GM23338 (cell line): Measurements from ENCODE around the gene GOLGA7B.

Source experiments
- CREB1 ChIP-seq: fragments of 250-450 bp; sonication (Bioruptor Pico); IDR thresholded peaks from 2 replicates; pipeline ENCODE4 v1.5.0; 2020; ENCODE audit warnings: low read depth, mild to moderate bottlenecking, moderate library complexity
- CTCF ChIP-seq, 2 experiments: fragments of 200-600 bp in 1 of 2; sonication (generic) in 1 of 2; conservative IDR thresholded peaks; 2 replicates each; pipeline versions ENCODE4 v1.5.1 to v1.6.1; 2016 to 2017; ENCODE audit warnings: antibody characterized with exemption in 2 of 2, low read depth in 2 of 2, mild to moderate bottlenecking in 2 of 2, moderate library complexity in 1 of 2
- ETS1 ChIP-seq: IDR thresholded peaks from 2 replicates; pipeline ENCODE4 v1.6.1; 2016; ENCODE audit warnings: antibody characterized with exemption
- EZH2 ChIP-seq: fragments of 200-600 bp; sonication (generic); IDR thresholded peaks from one replicate; pipeline ENCODE4 v1.8.0; 2017; ENCODE audit warnings: antibody characterized with exemption, mild to moderate bottlenecking, low read depth; ENCODE audit not compliant: unreplicated experiment
- EZH2phosphoT487 ChIP-seq: fragments of 200-600 bp; sonication (generic); IDR thresholded peaks from one replicate; pipeline ENCODE4 v1.8.1; 2018; ENCODE audit warnings: antibody characterized with exemption; ENCODE audit not compliant: unreplicated experiment
- NANOG ChIP-seq: IDR thresholded peaks from 2 replicates; pipeline ENCODE4 v1.6.1; 2016; ENCODE audit warnings: antibody characterized with exemption, borderline replicate concordance
- POLR2AphosphoS5 ChIP-seq: IDR thresholded peaks from 2 replicates; pipeline ENCODE4 v1.6.1; 2016; ENCODE audit warnings: antibody characterized with exemption, low read depth
- STAT1 ChIP-seq: IDR thresholded peaks from one replicate; pipeline ENCODE4 v1.6.1; 2016; ENCODE audit warnings: antibody characterized with exemption; ENCODE audit not compliant: unreplicated experiment
- ZNF114 ChIP-seq: fragments of 250-450 bp; sonication (Bioruptor Pico); IDR thresholded peaks from 2 replicates; pipeline ENCODE4 v1.5.0; 2020; ENCODE audit warnings: mild to moderate bottlenecking, moderate library complexity
- ZNF331 ChIP-seq: fragments of 250-450 bp; sonication (Bioruptor Pico); IDR thresholded peaks from 2 replicates; pipeline ENCODE4 v1.5.0; 2020; ENCODE audit warnings: low read depth, mild to moderate bottlenecking, moderate library complexity
- TF ChIP-seq, protein P1 (sequence below): IDR thresholded peaks from one replicate; pipeline ENCODE4 v1.6.1; 2018; ENCODE audit warnings: antibody characterized with exemption; ENCODE audit not compliant: unreplicated experiment

- TF ChIP-seq CTCF (conservative IDR thresholded peaks at IDR 0.05; ENCODE audit: low read depth in 2 of 2) (no peak), POLR2AphosphoS5 (no peak), EZH2 (no peak), EZH2phosphoT487 (no peak), CREB1 (CRISPR knock-in tag) (no peak), NANOG (no peak), STAT1 (no peak), ZNF331 (CRISPR knock-in tag) (no peak), ZNF114 (CRISPR knock-in tag) (no peak), ETS1 (no peak)
- TF ChIP-seq, protein P1, sequence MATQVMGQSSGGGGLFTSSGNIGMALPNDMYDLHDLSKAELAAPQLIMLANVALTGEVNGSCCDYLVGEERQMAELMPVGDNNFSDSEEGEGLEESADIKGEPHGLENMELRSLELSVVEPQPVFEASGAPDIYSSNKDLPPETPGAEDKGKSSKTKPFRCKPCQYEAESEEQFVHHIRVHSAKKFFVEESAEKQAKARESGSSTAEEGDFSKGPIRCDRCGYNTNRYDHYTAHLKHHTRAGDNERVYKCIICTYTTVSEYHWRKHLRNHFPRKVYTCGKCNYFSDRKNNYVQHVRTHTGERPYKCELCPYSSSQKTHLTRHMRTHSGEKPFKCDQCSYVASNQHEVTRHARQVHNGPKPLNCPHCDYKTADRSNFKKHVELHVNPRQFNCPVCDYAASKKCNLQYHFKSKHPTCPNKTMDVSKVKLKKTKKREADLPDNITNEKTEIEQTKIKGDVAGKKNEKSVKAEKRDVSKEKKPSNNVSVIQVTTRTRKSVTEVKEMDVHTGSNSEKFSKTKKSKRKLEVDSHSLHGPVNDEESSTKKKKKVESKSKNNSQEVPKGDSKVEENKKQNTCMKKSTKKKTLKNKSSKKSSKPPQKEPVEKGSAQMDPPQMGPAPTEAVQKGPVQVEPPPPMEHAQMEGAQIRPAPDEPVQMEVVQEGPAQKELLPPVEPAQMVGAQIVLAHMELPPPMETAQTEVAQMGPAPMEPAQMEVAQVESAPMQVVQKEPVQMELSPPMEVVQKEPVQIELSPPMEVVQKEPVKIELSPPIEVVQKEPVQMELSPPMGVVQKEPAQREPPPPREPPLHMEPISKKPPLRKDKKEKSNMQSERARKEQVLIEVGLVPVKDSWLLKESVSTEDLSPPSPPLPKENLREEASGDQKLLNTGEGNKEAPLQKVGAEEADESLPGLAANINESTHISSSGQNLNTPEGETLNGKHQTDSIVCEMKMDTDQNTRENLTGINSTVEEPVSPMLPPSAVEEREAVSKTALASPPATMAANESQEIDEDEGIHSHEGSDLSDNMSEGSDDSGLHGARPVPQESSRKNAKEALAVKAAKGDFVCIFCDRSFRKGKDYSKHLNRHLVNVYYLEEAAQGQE = no peak
Observed at GRCh38 chr10:97891497-97892167, 42.0 kb downstream of the GOLGA7B start.
